MG63 (cell line): Measurements from ENCODE around the gene NRF1. TPM values are rescaled to one million over a fixed set of nuclear protein-coding genes. Genes with fewer than 3 reads are reported as not detected.
"Not testable (repeated sequence)": the region's sequence is repeated elsewhere in the genome, so short reads cannot be mapped to it uniquely, and the experiment has no call there.

ENCODE experiments used
- DNase-seq: peaks from one replicate; pipeline ENCODE4 v3.0.0-alpha.2; 2020
- H3K27me3 ChIP-seq: fragments of 250-450 bp; sonication (Bioruptor Pico); 2 replicates; pipeline ENCODE4 v1.5.1; 2020; ENCODE audit warnings: mild to moderate bottlenecking, moderate library complexity
- H3K36me3 ChIP-seq: fragments of 250-450 bp; sonication (Bioruptor Pico); 2 replicates; pipeline ENCODE4 v1.5.1; 2020; ENCODE audit warnings: mild to moderate bottlenecking, moderate library complexity
- H3K4me3 ChIP-seq: fragments of 250-450 bp; sonication (Bioruptor Pico); 2 replicates; pipeline ENCODE4 v1.5.1; 2020; ENCODE audit warnings: mild to moderate bottlenecking, moderate library complexity
- H3K9me3 ChIP-seq: fragments of 250-450 bp; sonication (Bioruptor Pico); 2 replicates; pipeline ENCODE4 v1.5.1; 2020; ENCODE audit warnings: mild to moderate bottlenecking, moderate library complexity
- total RNA-seq: library from RNA; depleted of rRNA; stranded (reverse); fragments of >200 nt; shearing (Covaris generic); gene quantifications from 2 replicates; pipeline ENCODE4 v1.2.3, GENCODE V29; 2014; ENCODE audit warnings: low replicate concordance

The NRF1 gene
- total RNA-seq, 1 experiment from 2014 or later, result 14.2 TPM

DNA sequence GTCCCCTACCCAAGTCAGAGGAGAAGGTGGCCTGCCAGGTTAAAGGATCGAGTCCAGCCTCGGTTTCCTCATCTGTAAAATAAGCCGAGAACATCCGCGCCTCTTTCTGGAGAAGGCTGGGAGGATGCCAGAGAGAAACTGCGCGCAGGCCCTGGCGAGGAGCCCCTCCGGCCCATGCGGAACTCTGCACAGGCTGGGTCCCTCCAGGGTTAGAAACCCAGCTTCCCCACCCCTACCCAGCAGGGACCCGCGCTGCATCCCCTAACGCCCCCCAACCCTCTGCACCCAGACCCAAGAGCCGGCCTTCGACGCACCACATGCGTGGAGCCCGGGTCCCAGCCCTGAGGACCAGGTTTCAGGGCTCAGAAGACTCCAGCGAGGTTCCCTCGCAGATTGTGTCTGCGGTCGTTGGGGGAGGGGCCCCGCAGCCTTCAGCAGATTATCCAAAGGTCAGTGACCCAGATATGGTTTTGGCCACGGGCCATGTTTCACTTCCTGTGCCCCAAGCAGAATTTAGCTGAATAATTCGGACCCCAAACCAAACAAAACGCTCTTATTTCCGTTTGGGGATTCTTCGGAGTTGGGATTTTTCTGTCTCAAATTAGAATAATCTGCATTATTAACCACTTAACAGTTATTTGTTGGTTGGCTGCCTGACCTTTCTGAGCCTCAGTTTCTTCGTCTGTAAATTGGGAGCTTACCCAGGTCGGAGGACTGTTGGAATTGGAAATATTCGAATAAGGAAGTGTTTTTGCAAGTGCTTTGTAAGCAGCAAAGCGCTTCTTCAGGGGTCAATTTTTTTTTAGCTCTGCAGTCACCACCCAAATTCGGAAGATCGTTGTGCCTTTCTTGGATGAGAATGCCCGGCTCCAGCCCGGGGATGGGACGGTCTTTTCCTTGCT lies 173.5 kb downstream of the NRF1 start:
- no peak for DNase-seq
- no peak overlapping the region for H3K4me3 ChIP-seq
- peaks cover 3% of the 10 kb centered on the region; the same call in 1 of the 2 replicates for H3K27me3 ChIP-seq
- no peaks in the 10 kb centered on the region for H3K9me3 ChIP-seq
- H3K36me3 ChIP-seq, result no peaks in the 10 kb centered on the region

DNA sequence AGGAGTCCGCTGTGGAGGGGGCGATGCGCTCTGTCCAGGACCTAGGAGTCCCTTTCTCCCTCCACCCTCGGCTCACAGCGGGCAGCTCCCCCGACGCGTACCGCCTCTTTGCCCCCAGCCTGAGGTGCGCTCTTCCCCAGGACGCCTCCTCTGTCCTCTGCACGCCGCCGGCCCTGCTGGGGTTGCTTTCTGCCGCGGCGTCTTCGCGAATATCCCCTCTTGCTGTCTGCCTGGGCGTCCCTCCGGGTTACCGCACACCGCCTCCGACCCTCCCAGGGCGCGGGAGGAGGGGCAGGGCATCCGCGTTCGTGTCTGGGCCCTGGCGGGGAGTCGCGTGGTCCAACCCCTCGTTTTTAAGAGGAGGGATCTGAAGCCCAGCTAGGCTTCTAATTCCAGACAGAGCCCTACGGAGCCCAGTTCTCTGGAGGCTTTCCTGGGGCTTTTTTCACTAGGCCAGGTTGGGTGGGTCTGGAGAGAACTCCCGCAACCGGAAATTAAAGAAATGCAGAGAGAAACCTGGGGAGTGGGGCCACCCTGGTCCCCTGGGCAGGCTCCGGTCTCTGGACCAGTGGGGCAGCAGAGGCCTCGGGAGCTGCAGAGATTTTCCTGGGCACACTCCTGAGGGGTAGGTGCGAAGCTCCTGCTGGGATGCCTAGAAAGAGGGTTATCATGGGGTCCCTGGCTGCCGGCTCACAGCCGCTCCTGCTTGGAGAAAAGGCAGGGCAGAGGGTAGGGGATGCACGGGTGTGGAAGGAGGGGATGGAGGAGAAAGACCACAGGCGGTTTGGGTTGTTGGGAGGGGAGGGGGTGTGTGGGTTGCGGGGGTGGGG lies 174.4 kb downstream of the NRF1 start:
- Histone ChIP-seq H3K27me3 (peaks cover 3% of the 10 kb centered on the region; the same call in 1 of the 2 replicates), H3K4me3 (no peak overlapping the region), H3K36me3 (no peaks in the 10 kb centered on the region), H3K9me3 (no peaks in the 10 kb centered on the region)
- no peak for DNase-seq

- H3K36me3 ChIP-seq, result no peaks in the 10 kb centered on the region
- no peak overlapping the region for H3K4me3 ChIP-seq
- no peak for DNase-seq
- H3K27me3 ChIP-seq, result no peaks in the 10 kb centered on the region
- no peaks in the 10 kb centered on the region for H3K9me3 ChIP-seq
Observed at GRCh38 chr7:129786825-129787563, 175.5 kb downstream of the NRF1 start.

- Histone ChIP-seq H3K4me3 (no peak overlapping the region), H3K9me3 (no peaks in the 10 kb centered on the region), H3K36me3 (no peaks in the 10 kb centered on the region), H3K27me3 (no peaks in the 10 kb centered on the region)
- no peak for DNase-seq
Observed at GRCh38 chr7:129789000-129789399, 177.5 kb downstream of the NRF1 start.

DNA sequence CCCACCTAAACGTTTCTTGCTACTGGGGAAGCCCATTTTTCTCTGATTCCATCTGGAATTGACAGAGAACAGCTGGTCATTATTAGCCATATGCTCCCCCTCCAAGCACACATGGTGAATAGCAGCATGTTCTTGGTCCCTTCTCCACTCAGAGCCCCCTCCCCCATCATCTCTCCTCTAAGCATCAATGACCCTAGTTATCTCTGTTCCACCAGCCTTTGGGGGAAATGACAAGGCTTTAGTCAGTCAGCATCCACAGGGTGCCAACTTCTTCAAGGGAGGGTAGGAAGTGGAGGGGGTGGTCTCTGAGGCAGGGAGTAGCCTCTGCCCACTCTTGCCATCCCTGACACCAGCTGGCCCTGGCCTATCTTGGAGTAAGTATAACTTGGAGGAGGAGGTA lies 178.1 kb downstream of the NRF1 start:
- Histone ChIP-seq H3K4me3 (no peak overlapping the region), H3K36me3 (no peaks in the 10 kb centered on the region)
- no peak for DNase-seq

DNA sequence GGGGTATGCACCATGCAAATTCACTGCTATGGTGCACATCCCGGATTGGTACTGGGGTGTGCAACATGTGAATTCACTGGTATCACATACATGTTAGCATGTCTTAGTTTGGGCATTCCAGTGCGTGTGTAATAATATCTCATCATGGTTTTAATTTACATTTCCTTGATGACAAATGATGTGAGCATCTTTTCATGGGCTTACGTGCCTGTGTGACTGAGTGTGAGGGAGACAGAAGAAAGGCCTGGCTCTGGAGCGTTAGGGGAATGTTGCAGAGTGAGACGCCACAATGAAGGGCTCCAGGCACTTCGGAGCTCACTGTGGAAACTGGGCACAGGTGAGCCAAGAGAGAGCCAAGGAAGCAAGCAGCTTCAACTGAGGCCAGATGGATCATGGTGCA lies 178.6 kb downstream of the NRF1 start:
- H3K9me3 ChIP-seq, result no peaks in the 10 kb centered on the region
- no peaks in the 10 kb centered on the region for H3K36me3 ChIP-seq
- H3K27me3 ChIP-seq, result no peaks in the 10 kb centered on the region
- no peak for DNase-seq
- no peak overlapping the region for H3K4me3 ChIP-seq

More for the DNA sequence above, 178.1 kb downstream of the NRF1 start:
- H3K27me3 ChIP-seq, result no peaks in the 10 kb centered on the region
- H3K9me3 ChIP-seq, result no peaks in the 10 kb centered on the region

- no peak for DNase-seq
- Histone ChIP-seq H3K36me3 (no peaks in the 10 kb centered on the region), H3K4me3 (no peak overlapping the region), H3K9me3 (no peaks in the 10 kb centered on the region), H3K27me3 (no peaks in the 10 kb centered on the region)
Observed at GRCh38 chr7:129792721-129793120, 181.2 kb downstream of the NRF1 start.

- H3K9me3 ChIP-seq, result no peaks in the 10 kb centered on the region
- no peaks in the 10 kb centered on the region for H3K27me3 ChIP-seq
- no peak for DNase-seq
- no peaks in the 10 kb centered on the region for H3K36me3 ChIP-seq
- no peak overlapping the region for H3K4me3 ChIP-seq
Observed at GRCh38 chr7:129793506-129794310, 182.2 kb downstream of the NRF1 start.

DNA sequence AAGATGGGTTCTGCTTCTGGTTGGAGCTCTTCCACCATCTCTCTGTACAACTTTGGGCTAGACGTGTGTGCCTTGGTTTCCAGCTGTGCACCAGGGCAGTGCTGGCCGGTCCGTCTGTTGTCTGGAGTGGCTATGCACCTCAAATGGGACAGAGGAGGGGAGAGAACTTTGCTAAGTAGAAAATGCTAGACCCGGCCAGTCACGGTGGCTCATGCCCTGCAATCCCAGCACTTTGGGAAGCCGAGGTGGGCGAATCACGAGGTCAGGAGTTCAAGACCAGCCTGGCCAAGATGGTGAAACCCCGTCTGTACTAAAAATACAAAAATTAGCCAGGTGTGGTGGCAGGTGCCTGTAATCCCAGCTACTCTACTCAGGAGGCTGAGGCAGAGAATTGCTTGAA lies 182.9 kb downstream of the NRF1 start:
- H3K9me3 ChIP-seq, H3K36me3 ChIP-seq, DNase-seq: not testable (repeated sequence)

DNA sequence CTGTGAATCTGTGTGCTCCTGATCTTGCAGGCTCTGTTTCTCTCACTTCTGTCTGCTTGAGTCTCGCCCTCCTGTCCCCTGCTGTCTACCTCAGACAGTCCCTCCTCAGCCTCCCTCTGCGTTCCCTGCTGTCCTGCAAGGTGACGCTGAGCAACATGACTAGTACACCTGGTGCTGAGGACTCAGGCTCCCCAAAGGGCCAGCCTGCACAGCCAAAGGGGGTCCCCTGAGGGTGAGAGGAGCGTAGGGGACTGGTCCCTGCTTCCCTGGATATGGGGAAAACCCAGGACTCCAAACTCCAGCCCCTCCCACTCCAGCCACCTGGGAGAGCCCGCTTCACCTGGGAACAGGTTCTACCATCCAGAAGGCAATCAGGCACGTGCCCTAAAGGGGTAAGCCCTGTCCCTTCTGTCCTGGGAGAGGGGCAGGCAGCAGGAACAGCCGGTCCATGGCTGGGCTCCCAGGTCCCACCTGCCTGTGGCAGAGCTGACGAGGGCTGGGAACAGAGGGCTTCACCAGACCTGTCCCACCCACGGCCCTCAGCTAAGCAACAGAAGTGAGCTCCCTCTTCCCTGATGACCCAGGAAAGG lies 184.8 kb downstream of the NRF1 start:
- no peaks in the 10 kb centered on the region for H3K36me3 ChIP-seq
- no peaks in the 10 kb centered on the region for H3K27me3 ChIP-seq
- DNase-seq, result no peak
- no peak overlapping the region for H3K4me3 ChIP-seq
- no peaks in the 10 kb centered on the region for H3K9me3 ChIP-seq

More for the DNA sequence above, 182.9 kb downstream of the NRF1 start:
- not testable (repeated sequence) for H3K27me3 ChIP-seq, H3K4me3 ChIP-seq

DNA sequence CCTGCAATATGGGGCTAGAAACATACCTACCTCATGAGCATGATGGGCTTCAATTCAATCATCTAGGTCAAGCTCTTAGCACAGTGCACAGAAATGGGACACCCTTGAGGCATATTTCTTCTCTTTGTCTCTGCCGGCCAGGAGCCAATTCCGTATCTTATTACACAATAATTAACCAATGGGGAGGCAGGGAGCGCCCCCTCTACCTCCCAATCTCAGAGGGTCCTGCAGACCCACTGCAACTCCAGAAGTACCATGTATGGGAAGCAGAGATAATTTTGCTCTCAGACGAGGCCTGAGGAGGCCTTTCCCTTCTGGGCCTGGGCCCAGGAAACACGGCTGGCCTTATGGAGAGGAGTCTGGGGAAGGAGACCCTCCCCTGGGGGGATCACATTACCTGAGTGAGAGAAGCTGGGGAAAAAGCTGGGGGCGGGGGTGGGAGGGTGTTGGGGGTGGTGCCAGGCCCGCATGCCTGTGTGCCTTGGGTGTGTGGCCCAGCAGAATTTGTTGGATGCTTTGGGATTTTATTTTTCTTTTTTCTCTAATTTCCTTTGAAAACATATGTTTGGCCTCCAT lies 185.8 kb downstream of the NRF1 start:
- H3K4me3 ChIP-seq, result no peak overlapping the region
- no peaks in the 10 kb centered on the region for H3K9me3 ChIP-seq
- no peak for DNase-seq
- H3K27me3 ChIP-seq, result no peaks in the 10 kb centered on the region
- H3K36me3 ChIP-seq, result no peaks in the 10 kb centered on the region

- DNase-seq, result no peak
- no peaks in the 10 kb centered on the region for H3K9me3 ChIP-seq
Observed at GRCh38 chr7:129798616-129799349, 187.3 kb downstream of the NRF1 start.

DNA sequence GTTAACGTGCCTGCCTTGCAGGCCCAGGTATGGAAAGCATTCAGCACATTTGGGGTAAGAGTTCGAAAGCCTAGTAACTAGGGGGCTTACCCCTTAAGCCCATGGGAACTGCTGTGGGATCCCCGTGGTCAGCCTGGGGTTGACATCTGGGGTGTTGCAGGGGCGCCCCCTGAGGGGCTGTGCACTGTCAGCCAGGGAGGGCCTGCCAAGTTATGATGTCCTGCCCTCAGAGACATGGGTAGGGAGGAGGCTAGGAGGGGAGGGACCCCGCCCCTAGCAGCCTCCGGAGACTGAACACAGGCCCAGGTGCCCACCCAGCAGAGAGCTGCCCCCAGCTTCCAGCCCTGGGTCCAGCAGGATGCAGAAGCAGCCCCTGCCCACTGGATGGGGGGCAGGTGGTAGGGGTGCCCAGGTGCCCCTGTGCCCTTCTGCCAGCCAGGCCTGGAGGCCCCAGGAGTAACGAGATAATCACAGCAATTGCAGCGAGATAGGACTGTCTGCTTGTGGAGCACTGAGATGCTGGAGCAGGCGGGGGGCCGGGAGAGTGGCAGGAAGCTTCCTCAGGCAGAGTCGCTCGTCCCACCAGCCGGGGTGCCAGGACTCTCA lies 187.9 kb downstream of the NRF1 start:
- Histone ChIP-seq H3K4me3 (no peak overlapping the region), H3K36me3 (no peaks in the 10 kb centered on the region), H3K27me3 (no peaks in the 10 kb centered on the region), H3K9me3 (no peaks in the 10 kb centered on the region)
- DNase-seq, result no peak

More at GRCh38 chr7:129798616-129799349, 187.3 kb downstream of the NRF1 start:
- Histone ChIP-seq H3K27me3 (no peaks in the 10 kb centered on the region), H3K4me3 (no peak overlapping the region), H3K36me3 (no peaks in the 10 kb centered on the region)

- Histone ChIP-seq H3K27me3 (no peaks in the 10 kb centered on the region), H3K4me3 (no peak overlapping the region), H3K9me3 (no peaks in the 10 kb centered on the region), H3K36me3 (no peaks in the 10 kb centered on the region)
- DNase-seq, result no peak
Observed at GRCh38 chr7:129800901-129801300, 189.4 kb downstream of the NRF1 start.

DNA sequence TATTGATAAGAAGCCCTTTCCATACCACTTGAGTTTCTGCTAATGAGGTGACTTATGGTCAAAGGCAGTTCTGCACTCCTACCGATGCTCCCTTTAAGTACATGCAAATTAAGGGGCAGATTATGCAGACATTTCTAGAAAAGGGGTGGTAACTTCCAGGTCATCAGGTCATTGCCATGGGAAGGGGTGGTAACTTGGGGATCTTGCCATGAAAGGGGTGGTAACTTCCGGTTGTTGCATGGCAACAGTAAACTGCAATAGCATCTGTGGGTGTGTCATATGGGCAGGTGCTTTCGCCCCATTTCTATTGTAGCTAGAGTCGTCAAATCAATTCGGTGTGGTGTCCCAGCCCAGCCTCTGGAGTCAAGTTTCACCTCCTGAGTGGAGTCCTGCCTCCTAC lies 190.4 kb downstream of the NRF1 start:
- H3K4me3 ChIP-seq, result no peak overlapping the region
- no peak for DNase-seq
- H3K36me3 ChIP-seq, result no peaks in the 10 kb centered on the region
- no peaks in the 10 kb centered on the region for H3K9me3 ChIP-seq
- H3K27me3 ChIP-seq, result no peaks in the 10 kb centered on the region
